K562 (cell line): ENCODE results near the gene ANKS3. TPM values are rescaled to one million over a fixed set of nuclear protein-coding genes. Genes with fewer than 3 reads are reported as not detected.

Experiments used
- ATAC-seq: fragments of 200-7000 bp; cut with Tn5 transposase; 3 replicates; pipeline ENCODE4 v1.9.1; 2020; ENCODE audit warnings: moderate library complexity
- BruUV-seq: library from RNA; stranded (reverse); fragments of 400-500 nt; replicated peaks from 2 replicates; lab custom pipeline; 2021; lab: Mats Ljungman, UMichigan
- CTCF ChIA-PET: fragments of 300-600 bp; formaldehyde crosslinking; extraction: SDS; loops from one replicate; lab custom pipeline; 2021; ENCODE audit warnings: low intra/inter-chr PET ratio; lab: Yijun Ruan, JAX
- POLR2A ChIA-PET: fragments of 300-600, 350-650 bp; sonication (Branson Sonifier 250); formaldehyde crosslinking; extraction: SDS; loops from one replicate; lab custom pipeline; 2021; ENCODE audit warnings: antibody characterized with exemption, inconsistent platforms; lab: Yijun Ruan, JAX
- DNase-seq, 4 experiments: peaks; one replicate each; pipeline versions ENCODE4 v3.0.0 to v3.0.0-alpha.2; 2011 to 2018; ENCODE audit warnings: low spot score in 3 of 4, mixed read lengths in 3 of 4; ENCODE audit errors: extremely low read depth in 1 of 4
- FAIRE-seq: peaks from 2 replicates; lab custom pipeline; 2011; peaks lifted over from hg19 to GRCh38; lab: Jason Lieb, UNC
- H2AFZ ChIP-seq: 2 replicates; pipeline ENCODE4 v1.6.0; 2011; ENCODE audit warnings: low read depth, low read length, control low read depth, inconsistent platforms
- H3K27ac ChIP-seq: fragments of 200-600 bp; 3 replicates; pipeline ENCODE4 v1.8.0; 2011; ENCODE audit warnings: low read depth, mild to moderate bottlenecking, control low read depth, inconsistent platforms, low read length, moderate library complexity, mixed read lengths; ENCODE audit errors: extremely low read depth
- H3K27me3 ChIP-seq, 2 experiments: fragments of 300-600 bp in 1 of 2; 2 replicates in 1 of 2; 3 replicates in 1 of 2; pipeline versions ENCODE4 v1.6.0 to v1.8.0; 2011; ENCODE audit warnings: inconsistent platforms in 2 of 2, low read length in 2 of 2, mild to moderate bottlenecking in 1 of 2, mixed read lengths in 1 of 2, moderate library complexity in 1 of 2; ENCODE audit not compliant: control insufficient read depth in 2 of 2, insufficient read depth in 2 of 2
- H3K36me3 ChIP-seq: fragments of 300-600 bp; 3 replicates; pipeline ENCODE4 v1.8.0; 2011; ENCODE audit warnings: mild to moderate bottlenecking, low read length, inconsistent platforms; ENCODE audit not compliant: control insufficient read depth, insufficient read depth
- H3K4me1 ChIP-seq, 2 experiments: fragments of 200-600 bp in 1 of 2; replicated peaks in 1 of 2; 2 replicates in 1 of 2; 3 replicates in 1 of 2; pipeline versions ENCODE4 v1.5.1 to v1.8.0; 2011; ENCODE audit warnings: inconsistent platforms in 2 of 2, low read length in 2 of 2, mild to moderate bottlenecking in 1 of 2, mixed read lengths in 1 of 2, moderate library complexity in 1 of 2; ENCODE audit not compliant: control insufficient read depth in 2 of 2, insufficient read depth in 2 of 2
- H3K4me2 ChIP-seq: 2 replicates; pipeline ENCODE4 v1.6.1; 2011; ENCODE audit warnings: low read length, control low read depth, inconsistent platforms, mixed read lengths; ENCODE audit not compliant: insufficient read depth
- H3K4me3 ChIP-seq: fragments of 200-600 bp; sonication (generic), shearing (Covaris generic); 2 replicates; pipeline ENCODE4 v1.5.1; 2016; ENCODE audit warnings: control low read depth, inconsistent platforms
- H3K79me2 ChIP-seq: fragments of 200-600 bp; 3 replicates; pipeline ENCODE4 v1.8.0; 2011; ENCODE audit warnings: low read length, inconsistent platforms; ENCODE audit not compliant: control insufficient read depth, insufficient read depth
- H3K9ac ChIP-seq, 2 experiments: 2 replicates each; pipeline versions ENCODE4 v1.6.0 to v1.6.1; 2011; ENCODE audit warnings: low read depth in 2 of 2, low read length in 2 of 2, control low read depth in 1 of 2, inconsistent platforms in 1 of 2, mild to moderate bottlenecking in 1 of 2, mixed read lengths in 1 of 2; ENCODE audit not compliant: insufficient read depth in 1 of 2
- H3K9me1 ChIP-seq: one replicate; pipeline ENCODE4 v1.6.0; 2011; ENCODE audit warnings: inconsistent platforms, mild to moderate bottlenecking, low read length, moderate library complexity; ENCODE audit not compliant: control insufficient read depth, insufficient read depth
- H3K9me3 ChIP-seq: replicated peaks from 2 replicates; pipeline ENCODE4 v1.5.1; 2011; ENCODE audit warnings: low read depth, low read length, inconsistent platforms; ENCODE audit not compliant: control insufficient read depth, insufficient read depth
- H4K20me1 ChIP-seq: replicated peaks from 2 replicates; pipeline ENCODE4 v1.6.1; 2011; ENCODE audit warnings: low read length, inconsistent platforms, mixed read lengths; ENCODE audit not compliant: control insufficient read depth, insufficient read depth
- CEBPB ChIP-seq: fragments of 450-650 bp; IDR thresholded peaks from 2 replicates; pipeline ENCODE4 v1.6.1; 2016; ENCODE audit warnings: missing genetic modification characterization, missing compliant biosample characterization
- ETS1 ChIP-seq: conservative IDR thresholded peaks from 2 replicates; pipeline ENCODE4 v1.6.1; 2011; ENCODE audit warnings: low read depth, mild to moderate bottlenecking, low read length; ENCODE audit not compliant: control insufficient read depth
- HMBOX1 ChIP-seq: sonication (generic); IDR thresholded peaks from 2 replicates; pipeline ENCODE4 v1.6.1; 2016
- NFE2 ChIP-seq: IDR thresholded peaks from 2 replicates; pipeline ENCODE4 v1.6.1; 2014; ENCODE audit warnings: antibody characterized with exemption, low read depth
- RAD51 ChIP-seq: fragments of 450-650 bp; IDR thresholded peaks from 2 replicates; pipeline ENCODE4 v1.7.1; 2016; ENCODE audit warnings: low read depth, mild to moderate bottlenecking, borderline replicate concordance
- TCF15 ChIP-seq: fragments of 250-450 bp; sonication (Bioruptor Pico); IDR thresholded peaks from 2 replicates; pipeline ENCODE4 v1.8.0; 2022; ENCODE audit warnings: moderate library complexity, mild to moderate bottlenecking, inconsistent platforms
- USF1 ChIP-seq: sonication (generic); formaldehyde crosslinking; IDR thresholded peaks from 2 replicates; pipeline ENCODE4 v1.9.0; 2022; ENCODE audit warnings: mild to moderate bottlenecking, missing genetic modification reagents
- USF2 ChIP-seq: sonication (generic); formaldehyde crosslinking; IDR thresholded peaks from 2 replicates; pipeline ENCODE4 v1.5.0; 2020; ENCODE audit warnings: missing genetic modification reagents
- ZBTB43 ChIP-seq: sonication (generic); formaldehyde crosslinking; IDR thresholded peaks from 2 replicates; pipeline ENCODE4 v1.8.0; 2023; ENCODE audit warnings: mild to moderate bottlenecking, missing genetic modification reagents
- ZNF263 ChIP-seq: sonication (generic); formaldehyde crosslinking; IDR thresholded peaks from 2 replicates; pipeline ENCODE4 v1.8.0; 2022; ENCODE audit warnings: mild to moderate bottlenecking, missing genetic modification reagents, borderline replicate concordance
- ZNF668 ChIP-seq: fragments of 250-450 bp; sonication (Bioruptor Pico); IDR thresholded peaks from 2 replicates; pipeline ENCODE4 v1.8.0; 2022; ENCODE audit warnings: mild to moderate bottlenecking, inconsistent platforms
- ZNF717 ChIP-seq: fragments of 250-450 bp; sonication (Bioruptor Pico); IDR thresholded peaks from 2 replicates; pipeline ENCODE4 v1.5.0; 2021
- ZNF75A ChIP-seq: fragments of 450-650 bp; formaldehyde crosslinking; IDR thresholded peaks from 2 replicates; pipeline ENCODE4 v1.4.0; 2020; ENCODE audit warnings: mild to moderate bottlenecking
- ZNF785 ChIP-seq: fragments of 250-450 bp; sonication (Bioruptor Pico); IDR thresholded peaks from 2 replicates; pipeline ENCODE4 v1.4.0; 2020; ENCODE audit warnings: mild to moderate bottlenecking
- WGBS: fragments of 100-300 bp; shearing (Covaris generic); methylation state at CpG from one replicate; pipeline ENCODE4 v1.1.6; 2016; ENCODE audit warnings: low coverage, mixed read lengths; ENCODE audit not compliant: insufficient coverage; ENCODE audit errors: missing lambda C conversion rate; 5-methylcytosine and 5-hydroxymethylcytosine counted together
- in situ Hi-C: fragments of 300-500 bp; cut with MboI; formaldehyde crosslinking; loops from 4 replicates; pipeline ENCODE4 v1.15.0; 2018; ENCODE audit warnings: inconsistent platforms, mixed read lengths
- intact Hi-C: fragments of 100-400 bp; cut with micrococcal nuclease; formaldehyde crosslinking; loops from 2 replicates; pipeline ENCODE4 v1.14.2; 2022
- polyA plus RNA-seq, 8 experiments: library from polyadenylated mRNA; depleted of rRNA in 4 of 8; stranded (reverse) in 5 of 8; unstranded in 3 of 8; fragments of >200 nt; fragmentation: Nextera tagmentation in 2 of 8; fragmentation: Illumina TruSeq in 1 of 8; extraction: Ambion mirVana in 2 of 8; extraction: Trizol in 1 of 8; gene quantifications; 2 replicates each; pipeline versions ENCODE4 v1.2.1 to v1.2.3, GENCODE V29; 2011 to 2014; ENCODE audit warnings: inconsistent platforms in 1 of 8, missing spikeins in 1 of 8
- total RNA-seq, 7 experiments: library from RNA; depleted of rRNA in 6 of 7; stranded (reverse); fragments of >200 nt in 6 of 7; fragmentation: Illumina TruSeq in 2 of 7; extraction: Trizol in 2 of 7; gene quantifications; 2 replicates each; pipeline versions ENCODE4 v1.2.1 to v1.2.3, GENCODE V29; 2011 to 2021; ENCODE audit warnings: low replicate concordance in 1 of 7

ANKS3 gene
- total and polyA plus RNA-seq, 9 of the 15 experiments (the other 6 are each of a cell fraction or from before 2014, with no cell fraction given): 0.43 to 25.7 (median 14.8) TPM

- ChIA-PET CTCF (no interaction called here), POLR2A (no interaction called here)
Observed at GRCh38 chr16:4771646-4772045, 37.6 kb upstream of the ANKS3 start.

More at GRCh38 chr16:4771646-4772045, 37.6 kb upstream of the ANKS3 start:
- no peak overlapping the region for H3K9ac ChIP-seq
- H3K9me1 ChIP-seq: no peaks in the 10 kb centered on the region
- no peak overlapping the region for H3K4me3 ChIP-seq
- no TSS peak for BruUV-seq
- intact Hi-C loops: no loop called here
- H3K9me3 ChIP-seq: no peaks in the 10 kb centered on the region
- peaks cover 16 to 30% of the 10 kb centered on the region in 2 experiments for H3K4me1 ChIP-seq
- no peak for ATAC-seq
- H3K27ac ChIP-seq: no peak overlapping the region
- H3K27me3 ChIP-seq: no peaks in the 10 kb centered on the region
- H3K36me3 ChIP-seq: no peaks in the 10 kb centered on the region
- no peak overlapping the region for H2AFZ ChIP-seq
- no peak for DNase-seq
- in situ Hi-C loops: no loop called here
- no peaks in the 10 kb centered on the region for H4K20me1 ChIP-seq
- H3K4me2 ChIP-seq: no peak overlapping the region
- FAIRE-seq: no peak
- H3K79me2 ChIP-seq: peaks cover 4% of the 10 kb centered on the region
- no peak for TF ChIP-seq CEBPB (tag)
- TF ChIP-seq USF1 (CRISPR knock-in tag): peak; percentile 50; the same call in 1 of the 2 replicates
- TF ChIP-seq USF2 (CRISPR knock-in tag): peak; percentile 38; the same call in 1 of the 2 replicates
- no peak for TF ChIP-seq ZNF75A (CRISPR knock-in tag)
- no peak for TF ChIP-seq HMBOX1
- TF ChIP-seq ETS1: no peak
- no peak for TF ChIP-seq TCF15
- TF ChIP-seq ZNF717 (CRISPR knock-in tag): no peak
- no peak for TF ChIP-seq ZNF785 (CRISPR knock-in tag)
- no peak for TF ChIP-seq ZBTB43 (CRISPR knock-in tag)
- TF ChIP-seq NFE2: no peak
- TF ChIP-seq RAD51: peak; percentile 41; the same call in 1 of the 2 replicates
- no peak for TF ChIP-seq ZNF668 (CRISPR knock-in tag)
- TF ChIP-seq ZNF263 (CRISPR knock-in tag): no peak
- TF ChIP-seq, all 486 proteins: peak for 3
- WGBS: 59% methylated on average over 3 of the region's 3 CpGs
